Vagina (tissue), 2 donors: ENCODE measurements around the gene STBD1. TPM values are rescaled to one million over a fixed set of nuclear protein-coding genes. Genes with fewer than 3 reads are reported as not detected.
"Not testable (repeated sequence)": the region's sequence is repeated elsewhere in the genome, so short reads cannot be mapped to it uniquely, and the experiment has no call there.

Source experiments
- DNase-seq, 2 donors: peaks; one replicate each; pipeline ENCODE4 v3.0.0-alpha.2; 2017; ENCODE audit errors: extremely low spot score in 2 of 2
- H3K27ac ChIP-seq: fragments of 200-600 bp; sonication (generic); one replicate; pipeline ENCODE4 v1.5.1; 2019
- H3K27me3 ChIP-seq: fragments of 200-600 bp; sonication (generic); one replicate; pipeline ENCODE4 v1.5.1; 2019
- H3K36me3 ChIP-seq, 2 donors: fragments of 200-600 bp; sonication (generic); one replicate each; pipeline ENCODE4 v1.5.1; 2017 to 2019
- H3K4me1 ChIP-seq: fragments of 200-600 bp; sonication (generic); one replicate; pipeline ENCODE4 v1.5.1; 2019
- H3K4me3 ChIP-seq, 2 donors: fragments of 200-600 bp; sonication (generic); 1 replicate in 1 of 2; 2 replicates in 1 of 2; pipeline ENCODE4 v1.5.1; 2016 to 2019
- H3K9me3 ChIP-seq: fragments of 200-600 bp; sonication (generic); one replicate; pipeline ENCODE4 v1.5.1; 2019
- POLR2A ChIP-seq, 2 donors: fragments of 450-650 bp; IDR thresholded peaks; one replicate each; pipeline ENCODE4 v1.6.1; 2017; ENCODE audit warnings: antibody characterized with exemption in 2 of 2, mild to moderate bottlenecking in 2 of 2, moderate library complexity in 2 of 2
- POLR2AphosphoS5 ChIP-seq, 2 donors: sonication (generic); formaldehyde crosslinking; IDR thresholded peaks; one replicate each; pipeline ENCODE4 v1.9.0; 2017; ENCODE audit warnings: antibody characterized with exemption in 2 of 2, mild to moderate bottlenecking in 2 of 2, low read depth in 1 of 2; ENCODE audit not compliant: insufficient read depth in 1 of 2
- intact Hi-C: fragments of 100-400 bp; cut with DNase I; formaldehyde crosslinking; loops from one replicate; pipeline ENCODE4 v1.15.1; 2023
- small RNA-seq: library from RNA; depleted of rRNA; stranded (forward); fragments of <200 nt; gene quantifications from one replicate; pipeline ENCODE3, GENCODE V24; 2016
- total RNA-seq: library from RNA; depleted of rRNA; stranded (reverse); fragments of >200 nt; gene quantifications from one replicate; pipeline ENCODE4 v1.2.3, GENCODE V29; 2016
- TF ChIP-seq, protein P1 (sequence below), 3 experiments: fragments of 450-650 bp in 2 of 3; fragments of 200-600 bp in 1 of 3; sonication (generic) in 1 of 3; IDR thresholded peaks; one replicate each; pipeline ENCODE4 v1.5.1; 2017 to 2019; ENCODE audit warnings: antibody characterized with exemption in 3 of 3, mild to moderate bottlenecking in 2 of 3, moderate library complexity in 2 of 3

The STBD1 gene
- total RNA-seq, 1 donor from 2014 or later, result 7.6 TPM

GRCh38 chr4:76342803-76343202, 36.3 kb downstream of the STBD1 start:
- TF ChIP-seq, protein P1, sequence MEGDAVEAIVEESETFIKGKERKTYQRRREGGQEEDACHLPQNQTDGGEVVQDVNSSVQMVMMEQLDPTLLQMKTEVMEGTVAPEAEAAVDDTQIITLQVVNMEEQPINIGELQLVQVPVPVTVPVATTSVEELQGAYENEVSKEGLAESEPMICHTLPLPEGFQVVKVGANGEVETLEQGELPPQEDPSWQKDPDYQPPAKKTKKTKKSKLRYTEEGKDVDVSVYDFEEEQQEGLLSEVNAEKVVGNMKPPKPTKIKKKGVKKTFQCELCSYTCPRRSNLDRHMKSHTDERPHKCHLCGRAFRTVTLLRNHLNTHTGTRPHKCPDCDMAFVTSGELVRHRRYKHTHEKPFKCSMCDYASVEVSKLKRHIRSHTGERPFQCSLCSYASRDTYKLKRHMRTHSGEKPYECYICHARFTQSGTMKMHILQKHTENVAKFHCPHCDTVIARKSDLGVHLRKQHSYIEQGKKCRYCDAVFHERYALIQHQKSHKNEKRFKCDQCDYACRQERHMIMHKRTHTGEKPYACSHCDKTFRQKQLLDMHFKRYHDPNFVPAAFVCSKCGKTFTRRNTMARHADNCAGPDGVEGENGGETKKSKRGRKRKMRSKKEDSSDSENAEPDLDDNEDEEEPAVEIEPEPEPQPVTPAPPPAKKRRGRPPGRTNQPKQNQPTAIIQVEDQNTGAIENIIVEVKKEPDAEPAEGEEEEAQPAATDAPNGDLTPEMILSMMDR (IDR thresholded peaks at IDR 0.05), result no peak
- TF ChIP-seq POLR2AphosphoS5 (IDR thresholded peaks at IDR 0.05; ENCODE audit: insufficient read depth in 1 of 2, low read depth in 1 of 2) (no peak), POLR2A (IDR thresholded peaks at IDR 0.05) (no peak)
- Histone ChIP-seq H3K9me3 (no peaks in the 10 kb centered on the region), H3K27me3 (no peaks in the 10 kb centered on the region), H3K36me3 (no peaks in the 10 kb centered on the region), H3K4me3 (no peak overlapping the region), H3K4me1 (no peaks in the 10 kb centered on the region), H3K27ac (no peak overlapping the region)
- DNase-seq, result no peak
- intact Hi-C loops, result no loop called here

- no peaks in the 10 kb centered on the region for H3K4me1 ChIP-seq
- H3K9me3 ChIP-seq, result peaks cover 7% of the 10 kb centered on the region
- no peak for DNase-seq
- H3K27me3 ChIP-seq, result no peaks in the 10 kb centered on the region
- no peak overlapping the region for H3K27ac ChIP-seq
- TF ChIP-seq POLR2A (IDR thresholded peaks at IDR 0.05) (no peak), POLR2AphosphoS5 (IDR thresholded peaks at IDR 0.05; ENCODE audit: insufficient read depth in 1 of 2, low read depth in 1 of 2) (no peak)
- TF ChIP-seq, protein P1 (IDR thresholded peaks at IDR 0.05), result no peak
- intact Hi-C loops, result no loop called here
- H3K36me3 ChIP-seq, result no peaks in the 10 kb centered on the region
- H3K4me3 ChIP-seq, result no peak overlapping the region
These were observed 48.3 kb downstream of the STBD1 start for GRCh38 chr4:76354517-76355473.

DNA sequence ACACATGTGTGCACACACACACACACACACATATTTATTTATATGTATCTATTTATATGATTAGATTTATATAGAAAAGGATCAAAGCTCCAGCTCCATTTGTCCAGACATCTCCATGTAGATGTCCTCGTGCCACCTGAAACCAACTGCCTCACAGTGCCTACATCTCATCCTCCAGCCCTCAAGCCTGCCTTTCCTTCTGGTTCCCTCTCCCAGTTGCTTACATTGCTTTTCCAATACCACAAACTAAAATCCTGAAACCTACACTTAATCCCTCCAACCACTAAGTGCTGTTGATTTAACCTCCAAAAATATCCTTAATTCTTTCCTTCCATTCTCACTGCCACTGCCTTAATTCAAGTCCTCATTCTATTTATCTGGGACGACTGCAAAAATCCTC, 51.4 kb downstream of the STBD1 start:
- TF ChIP-seq POLR2AphosphoS5 (IDR thresholded peaks at IDR 0.05; ENCODE audit: insufficient read depth in 1 of 2, low read depth in 1 of 2) (no peak), POLR2A (IDR thresholded peaks at IDR 0.05) (no peak)
- TF ChIP-seq, protein P1 (IDR thresholded peaks at IDR 0.05), result no peak
- intact Hi-C loops, result no loop called here
- DNase-seq, result no peak
- Histone ChIP-seq H3K4me1 (no peaks in the 10 kb centered on the region), H3K27ac (no peak overlapping the region), H3K9me3 (peaks cover 11% of the 10 kb centered on the region), H3K36me3 (no peaks in the 10 kb centered on the region), H3K27me3 (no peaks in the 10 kb centered on the region), H3K4me3 (no peak overlapping the region)

DNA sequence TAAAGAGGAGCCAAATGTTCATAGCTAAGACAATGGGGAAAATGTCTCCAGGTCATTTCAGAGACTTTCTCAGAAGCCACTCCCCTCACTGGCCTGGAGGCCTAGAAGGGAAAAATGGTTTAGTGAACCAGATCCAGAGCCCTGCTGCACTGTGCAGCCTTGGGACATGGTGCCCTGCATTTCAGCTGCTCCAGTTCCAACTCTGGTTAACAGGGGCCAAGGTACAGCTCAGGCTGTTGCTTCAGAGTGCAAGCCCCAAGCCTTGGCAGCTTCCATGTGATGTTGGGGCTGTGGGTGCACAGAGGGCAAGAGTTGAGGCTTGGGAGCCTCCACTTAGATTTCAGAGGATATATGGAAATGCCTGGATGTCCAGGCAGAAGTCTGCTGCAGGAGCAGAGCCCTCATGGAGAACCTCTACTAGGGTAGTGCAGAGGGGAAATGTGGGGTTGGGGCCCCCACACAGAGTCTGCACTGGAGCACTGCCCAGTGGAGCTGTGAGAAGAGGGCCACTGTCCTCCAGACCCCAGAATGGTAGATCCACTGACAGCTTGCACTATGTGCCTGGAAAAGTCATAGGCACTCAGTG, 53.4 kb downstream of the STBD1 start:
- H3K27me3 ChIP-seq, intact Hi-C loops, H3K36me3 ChIP-seq, H3K4me1 ChIP-seq, DNase-seq, H3K4me3 ChIP-seq, H3K27ac ChIP-seq: not testable (repeated sequence)
- H3K9me3 ChIP-seq, result peaks cover 11% of the 10 kb centered on the region

Small RNAs within 50 kb of the gene (small RNA-seq; reads per million reads assigned to genes)
- not detected for gene RNU6-1000P

Other genes with a start within 250 kb of the STBD1 start
- gene ART3, start 232.0 kb upstream of the STBD1 start, total RNA-seq, result 0.74 TPM
- gene NUP54, start 158.3 kb upstream of the STBD1 start, total RNA-seq, result 31.2 TPM
- 156 TPM for gene SCARB2, start 92.9 kb upstream of the STBD1 start, total RNA-seq
- 0.49 TPM for gene FAM47E, start 55.0 kb upstream of the STBD1 start, total RNA-seq
- gene CCDC158, start 114.4 kb downstream of the STBD1 start, total RNA-seq, result not detected
- 6.9 TPM for gene SHROOM3, start 128.5 kb downstream of the STBD1 start, total RNA-seq